ENCODE measurements around the gene TMEM184C.
A peak's percentile ranks its signal among the peaks of the same experiment; 100 is the strongest.

The TMEM184C gene

GRCh38 chr4:147617173-147617840 is at the start of gene TMEM184C:
TSS of gene TMEM184C (plus strand) at chr4:147617397. CDS start at chr4:147617957, 560 bp downstream.
- DNase-seq (ENCODE audit: low spot score) = peak; percentile 88

GRCh38 chr4:147570616-147571015 is 46.6 kb upstream of the TMEM184C start:
- DNase-seq (ENCODE audit: low spot score) = no peak

- no peak for DNase-seq (ENCODE audit: low spot score)
These were observed 46.0 kb upstream of the TMEM184C start for GRCh38 chr4:147571036-147571770.

GRCh38 chr4:147576084-147576483 is 41.1 kb upstream of the TMEM184C start:
- DNase-seq (ENCODE audit: low spot score) = no peak

- peak; percentile 80 for DNase-seq (ENCODE audit: low spot score)
These were observed 39.1 kb upstream of the TMEM184C start for GRCh38 chr4:147578051-147578476.

- no peak for DNase-seq (ENCODE audit: low spot score)
These were observed 38.6 kb upstream of the TMEM184C start for GRCh38 chr4:147578593-147578992.

- no peak for DNase-seq (ENCODE audit: low spot score)
These were observed 36.8 kb upstream of the TMEM184C start for GRCh38 chr4:147580396-147580795.

GRCh38 chr4:147581606-147582350 is 35.4 kb upstream of the TMEM184C start:
- DNase-seq (ENCODE audit: low spot score) = no peak

GRCh38 chr4:147582386-147583060 is 34.7 kb upstream of the TMEM184C start:
- DNase-seq (ENCODE audit: low spot score) = no peak

- no peak for DNase-seq (ENCODE audit: low spot score)
These were observed 33.3 kb upstream of the TMEM184C start for GRCh38 chr4:147583876-147584275.

- DNase-seq (ENCODE audit: low spot score) = no peak
These were observed 31.2 kb upstream of the TMEM184C start for GRCh38 chr4:147586032-147586431.

- no peak for DNase-seq (ENCODE audit: low spot score)
These were observed 30.6 kb upstream of the TMEM184C start for GRCh38 chr4:147586637-147587036.

- DNase-seq (ENCODE audit: low spot score) = no peak
These were observed 30.2 kb upstream of the TMEM184C start for GRCh38 chr4:147587041-147587440.

- DNase-seq (ENCODE audit: low spot score) = no peak
These were observed 27.6 kb upstream of the TMEM184C start for GRCh38 chr4:147589586-147589985.

GRCh38 chr4:147590249-147590920 is 26.8 kb upstream of the TMEM184C start:
- DNase-seq (ENCODE audit: low spot score) = peak; percentile 60

- DNase-seq (ENCODE audit: low spot score) = no peak
These were observed 26.1 kb upstream of the TMEM184C start for GRCh38 chr4:147591106-147591505.

GRCh38 chr4:147594107-147594506 is 23.1 kb upstream of the TMEM184C start:
- DNase-seq (ENCODE audit: low spot score) = no peak

- DNase-seq (ENCODE audit: low spot score) = no peak
These were observed 22.6 kb upstream of the TMEM184C start for GRCh38 chr4:147594578-147594977.

GRCh38 chr4:147596377-147596776 is 20.8 kb upstream of the TMEM184C start:
- peak; percentile 8 for DNase-seq (ENCODE audit: low spot score)

- DNase-seq (ENCODE audit: low spot score) = peak; percentile 21
These were observed 20.2 kb upstream of the TMEM184C start for GRCh38 chr4:147596981-147597380.

GRCh38 chr4:147597561-147597960 is 19.6 kb upstream of the TMEM184C start:
- DNase-seq (ENCODE audit: low spot score) = no peak

GRCh38 chr4:147599206-147599605 is 18.0 kb upstream of the TMEM184C start:
- DNase-seq (ENCODE audit: low spot score) = no peak
